GM08714 (cell line): ENCODE data around the gene NLRP14.
A peak's percentile ranks its signal among the peaks of the same experiment; 100 is the strongest.

Experiments used
- H3K4me3 ChIP-seq: fragments of 200-500 bp; sonication (Bioruptor generic); 2 replicates; pipeline ENCODE4 v1.5.1; 2014; ENCODE audit warnings: mild to moderate bottlenecking, low read length, inconsistent platforms
- ZNF274 ChIP-seq: IDR thresholded peaks from 2 replicates; pipeline ENCODE4 v1.6.1; 2012; ENCODE audit warnings: mild to moderate bottlenecking, low read depth, low read length

The NLRP14 gene, protein sequence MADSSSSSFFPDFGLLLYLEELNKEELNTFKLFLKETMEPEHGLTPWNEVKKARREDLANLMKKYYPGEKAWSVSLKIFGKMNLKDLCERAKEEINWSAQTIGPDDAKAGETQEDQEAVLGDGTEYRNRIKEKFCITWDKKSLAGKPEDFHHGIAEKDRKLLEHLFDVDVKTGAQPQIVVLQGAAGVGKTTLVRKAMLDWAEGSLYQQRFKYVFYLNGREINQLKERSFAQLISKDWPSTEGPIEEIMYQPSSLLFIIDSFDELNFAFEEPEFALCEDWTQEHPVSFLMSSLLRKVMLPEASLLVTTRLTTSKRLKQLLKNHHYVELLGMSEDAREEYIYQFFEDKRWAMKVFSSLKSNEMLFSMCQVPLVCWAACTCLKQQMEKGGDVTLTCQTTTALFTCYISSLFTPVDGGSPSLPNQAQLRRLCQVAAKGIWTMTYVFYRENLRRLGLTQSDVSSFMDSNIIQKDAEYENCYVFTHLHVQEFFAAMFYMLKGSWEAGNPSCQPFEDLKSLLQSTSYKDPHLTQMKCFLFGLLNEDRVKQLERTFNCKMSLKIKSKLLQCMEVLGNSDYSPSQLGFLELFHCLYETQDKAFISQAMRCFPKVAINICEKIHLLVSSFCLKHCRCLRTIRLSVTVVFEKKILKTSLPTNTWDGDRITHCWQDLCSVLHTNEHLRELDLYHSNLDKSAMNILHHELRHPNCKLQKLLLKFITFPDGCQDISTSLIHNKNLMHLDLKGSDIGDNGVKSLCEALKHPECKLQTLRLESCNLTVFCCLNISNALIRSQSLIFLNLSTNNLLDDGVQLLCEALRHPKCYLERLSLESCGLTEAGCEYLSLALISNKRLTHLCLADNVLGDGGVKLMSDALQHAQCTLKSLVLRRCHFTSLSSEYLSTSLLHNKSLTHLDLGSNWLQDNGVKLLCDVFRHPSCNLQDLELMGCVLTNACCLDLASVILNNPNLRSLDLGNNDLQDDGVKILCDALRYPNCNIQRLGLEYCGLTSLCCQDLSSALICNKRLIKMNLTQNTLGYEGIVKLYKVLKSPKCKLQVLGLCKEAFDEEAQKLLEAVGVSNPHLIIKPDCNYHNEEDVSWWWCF

DNA sequence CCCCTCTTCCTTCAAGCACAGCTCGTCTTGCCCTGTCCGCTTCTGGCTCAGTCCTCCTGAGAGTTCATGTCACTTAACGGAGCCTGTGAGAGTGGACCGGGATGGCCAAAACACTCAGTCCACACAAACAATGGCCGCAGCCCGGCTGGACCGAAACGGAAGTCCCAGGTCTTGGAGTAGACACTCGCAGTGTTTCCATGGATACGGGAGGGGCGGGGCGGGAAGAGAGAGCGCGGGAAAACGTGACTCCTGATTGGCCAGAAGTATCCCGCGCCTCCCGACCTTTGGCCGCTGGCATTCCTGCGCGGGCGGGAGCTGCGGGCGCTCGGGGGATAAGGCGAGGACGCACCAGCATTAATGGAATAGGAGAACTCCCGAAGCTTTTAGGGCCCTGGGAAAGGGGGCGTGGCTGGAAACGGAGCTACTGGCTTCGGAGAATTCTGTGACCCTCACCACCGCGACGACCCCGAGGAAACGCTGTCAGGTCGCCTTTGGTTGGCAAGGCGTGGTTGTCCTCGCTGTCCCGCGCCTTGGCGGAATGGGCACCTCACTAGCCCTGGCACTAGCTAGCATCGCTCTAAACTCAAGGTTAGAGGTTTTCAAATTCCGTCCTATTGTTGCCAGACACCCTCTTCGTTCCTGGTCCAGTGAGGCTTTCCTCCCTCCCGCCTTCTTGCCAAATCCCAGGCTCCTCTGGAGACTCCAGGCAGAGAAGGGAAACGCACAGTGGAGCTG, at the start of gene NLRP14, which contains the start of gene ZNF214:
NLRP14 (plus strand) TSS at position 297 of the 735 bp plus-strand sequence. CDS start 18,108 bp downstream, outside the sequence.
ZNF214 (minus strand) TSS at position 164 of the 735 bp plus-strand sequence. CDS start 17,511 bp downstream, outside the sequence.
- no peak for TF ChIP-seq ZNF274
- H3K4me3 ChIP-seq: peak within 1 kb of the TSS; percentile 26; the same call in 1 of the 2 replicates

DNA sequence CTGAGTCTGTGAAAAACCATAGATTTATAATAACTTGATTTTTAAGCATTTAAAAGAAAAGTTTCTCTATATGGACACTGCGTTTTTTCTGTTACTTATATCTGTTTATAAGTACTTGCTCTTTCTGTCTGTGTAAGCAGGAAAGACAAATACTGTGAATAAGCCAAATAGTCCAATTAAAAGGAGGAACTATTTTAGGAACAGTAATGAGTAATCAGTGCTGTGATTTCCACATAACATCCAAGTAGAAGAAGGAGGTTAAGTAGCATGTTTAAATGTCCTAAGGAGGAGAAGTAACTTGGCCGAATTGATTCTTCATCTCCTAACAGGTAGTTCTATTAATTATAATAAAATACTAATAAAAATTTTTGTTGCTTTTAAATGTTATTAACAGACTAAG, 40.9 kb upstream of the NLRP14 start:
- no peak overlapping the region for H3K4me3 ChIP-seq
- TF ChIP-seq ZNF274: no peak

DNA sequence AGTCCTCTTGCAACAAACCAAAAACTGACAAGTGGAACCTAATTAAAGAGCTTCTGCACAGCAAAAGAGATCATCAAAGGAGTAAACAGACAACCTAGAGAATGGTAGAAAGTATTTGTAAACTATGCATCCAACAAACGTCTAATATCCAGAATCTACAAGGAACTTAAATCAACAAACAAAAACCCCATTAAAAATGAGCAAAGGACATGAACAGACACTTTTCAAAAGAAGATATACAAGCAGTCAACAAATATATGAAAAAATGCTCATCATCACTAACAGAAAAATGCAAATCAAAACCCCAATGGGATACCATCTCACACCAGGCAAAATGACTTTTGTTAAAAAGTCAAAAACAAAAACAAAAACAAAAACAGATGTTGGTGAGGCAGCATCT, 33.8 kb upstream of the NLRP14 start:
- no peak for TF ChIP-seq ZNF274
- no peak overlapping the region for H3K4me3 ChIP-seq

DNA sequence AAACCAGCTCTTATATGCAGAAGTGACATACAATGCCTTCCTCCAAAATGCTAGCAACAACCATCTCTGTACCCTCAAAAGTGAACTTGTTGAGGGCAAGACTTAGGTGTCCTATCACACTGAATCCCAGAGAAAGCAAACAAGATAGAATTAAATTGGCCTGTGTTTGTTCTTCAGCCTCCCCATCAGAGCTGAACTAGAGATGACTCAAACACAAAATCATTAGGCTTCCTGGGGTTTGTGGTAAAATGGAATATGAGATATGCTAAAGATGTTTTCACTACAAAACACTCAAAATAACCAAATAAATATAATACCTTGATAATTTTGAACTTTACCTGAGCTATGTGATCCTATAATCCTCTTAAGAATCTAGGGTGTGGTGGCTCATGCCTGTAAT, 31.8 kb upstream of the NLRP14 start:
- H3K4me3 ChIP-seq: no peak overlapping the region
- no peak for TF ChIP-seq ZNF274

DNA sequence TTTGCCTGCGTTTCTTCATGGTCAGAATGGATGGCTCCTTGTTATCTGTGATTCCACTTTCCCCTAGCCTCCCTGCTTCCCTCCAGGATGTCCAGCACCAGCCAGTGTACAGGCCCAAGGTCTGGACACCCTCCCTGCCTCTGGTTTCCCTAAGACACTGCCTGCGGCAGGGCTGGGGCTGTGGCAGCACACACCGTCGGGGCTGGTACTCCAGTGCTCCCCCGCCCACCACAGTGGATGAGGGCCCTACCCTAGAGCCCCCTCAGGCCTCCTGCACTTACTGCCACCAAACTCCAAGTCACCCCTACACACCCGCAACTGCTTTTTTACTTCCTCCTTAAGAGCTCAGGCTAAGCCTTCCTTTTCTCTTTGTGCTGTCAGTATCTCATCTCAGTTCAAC, 29.1 kb upstream of the NLRP14 start:
- no peak for TF ChIP-seq ZNF274

DNA sequence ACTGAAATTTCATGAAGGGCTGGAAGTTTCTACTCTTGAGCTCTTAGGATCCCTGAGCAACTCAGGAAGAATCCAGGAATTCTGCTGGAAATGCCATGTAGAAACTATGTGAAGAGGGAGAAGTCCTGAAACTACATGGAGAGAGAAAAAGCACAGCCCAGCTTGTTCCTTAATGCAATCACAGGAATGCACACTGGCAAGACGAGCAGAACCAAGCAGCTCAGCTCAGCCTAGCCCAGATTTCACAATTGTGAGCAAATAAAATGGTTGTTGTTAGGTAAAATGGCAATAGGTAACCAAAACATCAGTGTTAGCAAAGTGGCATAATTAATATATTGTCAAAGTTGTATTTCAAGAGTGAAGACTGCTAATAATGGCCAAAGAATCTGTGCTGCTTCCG, 28.3 kb upstream of the NLRP14 start:
- no peak overlapping the region for H3K4me3 ChIP-seq

More for the DNA sequence above, 29.1 kb upstream of the NLRP14 start:
- no peak overlapping the region for H3K4me3 ChIP-seq

DNA sequence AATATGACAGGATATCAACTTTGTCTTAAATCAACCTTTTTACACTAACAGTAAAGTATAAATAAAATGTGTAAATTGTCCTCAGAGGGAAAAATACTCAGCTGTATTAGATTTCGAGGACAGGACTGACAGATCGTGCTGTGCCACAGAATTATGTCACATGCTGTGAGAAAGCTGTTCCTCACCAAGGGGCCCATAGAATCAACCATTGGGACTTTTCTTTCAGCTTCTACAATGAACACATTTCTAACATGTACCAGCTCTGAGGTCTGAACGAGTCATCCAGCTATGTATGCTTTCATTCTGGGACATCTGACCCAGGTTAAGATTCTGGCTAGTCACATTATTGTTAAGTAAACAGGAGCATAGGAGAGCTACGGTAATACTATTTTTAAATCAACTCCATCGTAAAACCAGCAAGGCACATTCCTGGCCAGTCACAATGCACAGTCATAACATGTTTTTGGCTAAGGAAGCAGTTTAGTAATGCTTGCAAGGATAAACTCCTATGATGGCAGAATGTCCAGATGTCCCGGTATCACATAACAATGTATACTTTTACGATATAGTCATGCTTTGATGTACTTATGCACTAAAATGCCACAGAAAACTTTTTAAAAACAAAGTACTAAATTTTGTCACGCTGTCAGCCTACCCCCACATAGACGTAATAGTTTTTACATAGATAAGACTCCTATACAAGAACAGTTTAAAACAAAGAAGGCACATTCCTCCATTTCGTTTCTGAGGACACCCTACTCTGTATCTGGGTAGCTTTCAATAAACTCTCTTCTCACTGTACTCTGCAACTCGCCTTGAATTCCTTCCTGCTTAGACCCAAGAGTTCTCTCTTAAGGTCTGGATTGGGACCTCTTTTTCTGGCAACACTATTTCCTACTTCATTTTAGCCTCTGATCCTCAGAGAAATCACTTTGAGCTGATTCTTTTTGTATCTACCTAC, 27.5 kb upstream of the NLRP14 start:
- no peak for TF ChIP-seq ZNF274

More for the DNA sequence above, 28.3 kb upstream of the NLRP14 start:
- TF ChIP-seq ZNF274: no peak

DNA sequence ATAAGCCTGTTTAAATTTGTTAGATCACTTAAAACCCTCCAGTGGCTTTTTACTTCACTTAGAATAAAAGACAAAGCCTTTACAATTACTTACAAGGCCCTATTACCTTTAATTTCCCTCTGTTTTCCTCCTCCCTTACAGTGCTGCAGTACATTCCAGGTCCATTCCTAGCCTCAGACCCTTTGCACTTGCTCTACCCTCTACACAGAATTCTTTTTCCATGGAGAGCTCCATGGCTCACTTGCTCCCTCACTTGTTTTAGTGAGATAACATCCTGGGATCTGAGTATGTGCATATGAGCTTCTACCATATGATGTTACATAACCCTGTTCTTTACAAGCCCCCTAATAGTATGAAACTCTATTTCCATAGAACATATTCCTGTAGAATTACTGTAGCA, 24.6 kb upstream of the NLRP14 start:
- no peak overlapping the region for H3K4me3 ChIP-seq
- no peak for TF ChIP-seq ZNF274

More for the DNA sequence above, 27.5 kb upstream of the NLRP14 start:
- no peak overlapping the region for H3K4me3 ChIP-seq

DNA sequence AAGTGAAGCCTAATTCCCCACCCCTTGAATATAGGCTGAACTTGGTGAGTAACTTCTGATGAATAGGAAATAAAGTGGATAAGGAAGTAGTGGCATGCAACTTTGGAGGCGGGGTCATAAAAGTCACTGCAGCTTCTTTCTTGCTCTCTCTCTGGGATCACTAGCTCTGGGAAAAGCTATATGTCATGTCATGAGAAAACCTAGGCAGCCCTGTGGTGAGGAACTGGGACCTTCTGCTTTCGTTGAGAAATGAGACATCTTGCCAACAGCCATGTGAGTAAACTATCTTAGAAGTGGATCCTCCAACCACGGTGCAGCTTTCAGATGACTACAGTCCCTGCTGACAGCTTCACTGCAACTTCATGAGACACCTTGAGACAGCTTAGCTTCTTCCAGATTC, 15.8 kb upstream of the NLRP14 start:
- TF ChIP-seq ZNF274: no peak
- H3K4me3 ChIP-seq: no peak overlapping the region

DNA sequence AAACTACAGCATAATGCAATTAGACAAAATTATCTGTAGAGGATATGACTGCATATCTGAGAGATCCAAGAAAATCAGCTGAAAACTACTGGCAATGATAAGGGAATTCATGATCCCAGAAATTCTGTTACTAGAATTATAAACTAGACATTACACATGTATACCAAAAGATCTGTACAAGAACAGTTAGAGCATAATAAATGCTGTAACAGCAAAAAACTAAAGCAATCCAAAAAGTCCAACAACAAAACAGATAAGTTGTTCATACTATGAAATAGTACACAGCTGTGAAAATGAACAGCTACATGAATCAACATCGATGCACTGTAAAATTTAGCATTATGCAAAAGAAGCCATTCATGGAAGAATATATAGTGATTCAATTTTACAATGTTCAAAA, 6.2 kb upstream of the NLRP14 start:
- no peak overlapping the region for H3K4me3 ChIP-seq
- no peak for TF ChIP-seq ZNF274

DNA sequence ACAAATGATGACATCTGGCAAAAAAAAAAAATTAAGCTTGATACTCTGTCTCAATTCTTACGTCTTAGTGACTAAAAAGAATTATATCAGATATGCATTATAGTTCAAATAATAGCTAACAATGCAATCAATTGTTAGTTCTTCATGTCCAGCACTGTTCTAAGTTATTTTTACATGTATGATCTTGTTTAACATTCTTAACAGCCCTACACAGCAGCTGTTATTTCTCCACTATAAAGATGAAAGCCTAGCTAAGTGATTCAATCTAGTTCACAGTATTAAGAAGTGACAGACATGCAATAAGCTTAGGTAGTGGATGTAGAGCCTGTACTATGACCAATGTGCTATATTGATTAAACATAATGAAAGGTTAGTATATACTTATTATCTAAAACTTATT, 4.3 kb upstream of the NLRP14 start:
- no peak for TF ChIP-seq ZNF274
- H3K4me3 ChIP-seq: no peak overlapping the region

DNA sequence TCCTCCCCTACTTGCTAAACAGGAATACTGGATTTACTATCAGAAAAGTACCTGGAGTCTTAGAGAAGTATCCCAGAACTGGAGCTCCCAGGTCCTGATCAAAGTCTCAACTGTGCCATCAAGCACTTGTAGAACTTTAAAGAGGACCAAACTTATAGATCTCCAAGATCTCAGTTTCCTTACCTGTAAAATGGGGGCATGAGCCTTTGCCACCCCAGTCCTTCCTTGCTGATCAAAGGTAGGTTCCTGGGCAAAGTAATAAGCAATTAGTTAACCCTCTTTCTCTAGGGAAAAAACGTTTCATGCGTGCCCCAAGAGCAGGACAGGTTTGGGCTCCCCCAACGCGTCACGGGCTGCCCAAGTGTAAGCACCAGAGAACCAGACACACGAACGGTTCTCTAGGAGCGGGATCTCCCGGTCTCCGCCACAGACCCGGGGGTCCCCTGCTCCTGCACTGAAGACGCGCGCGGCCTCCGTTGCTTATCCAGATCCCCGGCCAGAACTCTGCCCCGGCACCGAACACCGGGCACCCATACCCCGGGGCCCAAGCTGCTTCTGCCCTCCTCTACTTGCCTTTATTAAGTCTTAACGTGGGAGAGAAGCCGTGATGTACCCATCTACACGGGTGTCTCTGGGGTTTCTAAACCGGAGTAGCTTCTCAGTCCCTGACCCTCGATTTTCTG, 638 bp upstream of the NLRP14 start:
- TF ChIP-seq ZNF274: no peak
- no peak overlapping the region; the same call in 1 of the 2 replicates for H3K4me3 ChIP-seq

DNA sequence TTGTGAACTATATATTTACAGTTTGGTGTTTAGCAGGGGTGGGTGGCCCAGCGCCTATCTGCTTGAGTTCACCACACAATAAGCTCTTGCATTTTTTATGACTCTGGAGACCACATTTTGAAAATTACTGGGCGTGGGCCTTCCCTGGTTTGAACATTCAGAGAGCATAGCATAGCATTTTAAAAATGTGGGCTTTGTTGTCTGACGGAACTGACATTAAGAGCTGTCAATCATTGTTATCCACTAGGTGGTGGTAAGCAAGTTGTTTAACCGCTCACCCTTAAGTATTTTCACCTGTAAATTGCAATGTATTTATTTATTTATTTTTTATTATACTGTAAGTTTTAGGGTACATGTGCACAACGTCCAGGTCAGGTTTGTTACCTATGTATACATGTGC, 1.0 kb downstream of the NLRP14 start:
- H3K4me3 ChIP-seq: no peak overlapping the region
- no peak for TF ChIP-seq ZNF274
